ENCODE measurements around the gene EFNA2.

Gene EFNA2

DNA sequence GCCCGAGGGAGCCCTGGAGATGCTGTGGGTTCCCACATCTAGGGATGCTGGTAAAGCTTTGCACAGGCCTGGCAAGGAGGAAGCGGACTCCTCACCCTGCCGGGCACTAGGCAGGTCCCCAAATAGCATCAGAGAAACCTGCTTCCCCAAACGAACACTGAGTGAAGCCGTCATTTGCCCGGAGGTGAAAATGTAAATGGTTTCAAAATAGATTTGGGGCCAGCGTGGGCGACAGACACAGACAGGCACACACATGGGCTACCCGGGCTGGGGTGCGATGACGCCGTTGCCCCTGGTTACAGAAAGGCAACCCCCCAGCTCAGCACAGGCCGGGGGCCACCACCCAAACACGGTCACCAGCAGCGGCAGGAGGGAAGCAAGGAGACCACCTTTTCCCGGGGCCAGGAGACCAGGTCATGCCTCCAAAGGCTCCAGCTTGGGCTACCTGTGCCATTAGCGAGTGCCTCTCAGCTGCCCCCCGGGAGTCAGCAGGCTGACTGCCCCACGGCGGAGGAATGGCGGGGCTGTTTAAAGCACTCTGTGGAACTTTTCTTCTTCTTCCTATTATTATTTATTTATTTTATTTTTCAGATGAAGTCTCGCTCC is 50.5 kb downstream of the EFNA2 start:
- TF ChIP-seq, protein P1, sequence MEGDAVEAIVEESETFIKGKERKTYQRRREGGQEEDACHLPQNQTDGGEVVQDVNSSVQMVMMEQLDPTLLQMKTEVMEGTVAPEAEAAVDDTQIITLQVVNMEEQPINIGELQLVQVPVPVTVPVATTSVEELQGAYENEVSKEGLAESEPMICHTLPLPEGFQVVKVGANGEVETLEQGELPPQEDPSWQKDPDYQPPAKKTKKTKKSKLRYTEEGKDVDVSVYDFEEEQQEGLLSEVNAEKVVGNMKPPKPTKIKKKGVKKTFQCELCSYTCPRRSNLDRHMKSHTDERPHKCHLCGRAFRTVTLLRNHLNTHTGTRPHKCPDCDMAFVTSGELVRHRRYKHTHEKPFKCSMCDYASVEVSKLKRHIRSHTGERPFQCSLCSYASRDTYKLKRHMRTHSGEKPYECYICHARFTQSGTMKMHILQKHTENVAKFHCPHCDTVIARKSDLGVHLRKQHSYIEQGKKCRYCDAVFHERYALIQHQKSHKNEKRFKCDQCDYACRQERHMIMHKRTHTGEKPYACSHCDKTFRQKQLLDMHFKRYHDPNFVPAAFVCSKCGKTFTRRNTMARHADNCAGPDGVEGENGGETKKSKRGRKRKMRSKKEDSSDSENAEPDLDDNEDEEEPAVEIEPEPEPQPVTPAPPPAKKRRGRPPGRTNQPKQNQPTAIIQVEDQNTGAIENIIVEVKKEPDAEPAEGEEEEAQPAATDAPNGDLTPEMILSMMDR (IDR thresholded peaks at IDR 0.05; ENCODE audit: extremely low read depth, insufficient read depth, missing control alignments) = no peak
- DNase-seq (ENCODE audit: low spot score) = no peak
- in situ Hi-C loops (cut with MboI; ENCODE audit: low pct_unique_long_range_greater_than_20kb, low sequenced_read_pairs, unreplicated experiment) = no loop called here

DNA sequence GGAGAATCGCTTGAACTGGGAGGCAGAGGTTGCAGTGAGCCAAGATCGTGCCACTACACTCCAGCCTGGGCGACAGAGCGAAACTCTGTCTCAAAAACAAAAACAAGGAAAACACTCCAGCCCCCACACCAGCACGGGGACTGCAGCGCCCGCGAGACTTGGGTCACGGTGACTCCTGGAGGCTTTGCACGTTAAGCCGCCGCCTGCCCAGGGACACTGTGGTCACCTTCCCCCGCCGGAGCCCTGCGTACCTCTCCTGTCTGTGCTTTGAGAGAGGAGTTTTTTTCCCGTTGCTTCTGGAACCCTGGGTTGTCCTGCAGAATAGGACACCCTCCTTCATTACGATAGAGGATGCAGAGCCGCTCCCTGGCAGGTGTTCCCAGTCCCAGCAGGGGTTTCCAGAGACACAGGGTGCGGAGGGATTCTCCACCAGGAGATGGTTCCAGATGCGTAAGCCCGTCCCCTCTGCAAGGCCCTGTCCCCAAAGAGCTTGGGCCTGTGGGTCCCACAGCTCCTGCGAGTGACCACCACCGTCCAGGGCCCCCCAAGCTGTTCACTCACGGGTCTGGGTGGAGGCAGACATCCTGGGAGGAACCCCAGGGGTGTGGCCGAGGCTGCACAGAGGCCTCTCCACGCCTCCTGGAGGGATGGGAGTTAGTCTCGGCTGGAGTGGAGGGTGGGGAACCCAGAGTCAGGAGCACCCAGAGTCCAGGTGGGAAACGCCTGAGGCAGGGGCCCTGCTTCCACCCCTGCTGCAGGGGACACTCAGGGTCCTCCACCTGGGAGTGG is 55.2 kb downstream of the EFNA2 start:
- no peak for DNase-seq (ENCODE audit: low spot score)
- TF ChIP-seq, protein P1 (IDR thresholded peaks at IDR 0.05; ENCODE audit: extremely low read depth, insufficient read depth, missing control alignments) = no peak
- in situ Hi-C loops (cut with MboI; ENCODE audit: low pct_unique_long_range_greater_than_20kb, low sequenced_read_pairs, unreplicated experiment) = no loop called here

DNA sequence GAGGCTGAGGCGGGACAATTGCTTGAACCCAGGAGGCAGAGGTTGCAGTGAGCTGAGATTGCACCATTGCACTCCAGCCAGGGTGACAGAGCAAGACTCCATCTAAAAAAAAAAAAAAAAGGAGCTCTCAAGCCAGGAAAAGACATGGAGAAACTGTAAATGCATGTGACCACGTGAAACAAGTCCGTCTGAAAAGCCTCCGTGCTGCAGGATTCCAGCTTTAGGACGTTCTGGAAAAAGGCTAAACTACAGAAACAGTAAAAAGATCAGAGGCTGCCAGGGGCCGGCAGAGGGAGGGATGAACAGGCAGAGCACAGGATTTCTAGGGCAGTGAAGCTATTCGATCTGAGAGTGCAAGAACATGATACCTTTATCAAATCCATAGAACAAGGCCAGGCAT is 57.4 kb downstream of the EFNA2 start:
- DNase-seq (ENCODE audit: low spot score) = no peak
- TF ChIP-seq, protein P1 (IDR thresholded peaks at IDR 0.05; ENCODE audit: extremely low read depth, insufficient read depth, missing control alignments) = no peak
- in situ Hi-C loops (cut with MboI; ENCODE audit: low pct_unique_long_range_greater_than_20kb, low sequenced_read_pairs, unreplicated experiment) = no loop called here

DNA sequence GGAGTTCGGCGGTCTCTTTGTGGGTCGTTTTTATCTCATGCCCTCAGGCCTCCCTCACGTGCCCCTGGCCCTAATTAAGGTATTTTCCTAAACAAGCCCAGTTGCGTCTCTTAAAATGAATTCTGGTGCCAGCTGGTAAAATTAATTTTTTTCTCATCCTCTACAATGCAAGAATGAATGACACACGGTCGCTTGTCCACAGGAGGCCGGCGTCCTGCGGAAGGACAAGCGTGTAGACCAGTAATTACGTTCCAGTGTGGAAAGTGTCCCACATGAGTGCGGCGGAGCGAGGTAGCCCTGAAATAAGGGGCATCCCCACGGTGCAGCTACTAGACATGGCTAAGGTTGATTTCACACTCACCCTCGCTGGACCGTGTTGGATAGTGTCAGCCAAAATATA is 63.5 kb downstream of the EFNA2 start:
- TF ChIP-seq, protein P1 (IDR thresholded peaks at IDR 0.05; ENCODE audit: extremely low read depth, insufficient read depth, missing control alignments) = no peak
- in situ Hi-C loops (cut with MboI; ENCODE audit: low pct_unique_long_range_greater_than_20kb, low sequenced_read_pairs, unreplicated experiment) = no loop called here
- no peak for DNase-seq (ENCODE audit: low spot score)

DNA sequence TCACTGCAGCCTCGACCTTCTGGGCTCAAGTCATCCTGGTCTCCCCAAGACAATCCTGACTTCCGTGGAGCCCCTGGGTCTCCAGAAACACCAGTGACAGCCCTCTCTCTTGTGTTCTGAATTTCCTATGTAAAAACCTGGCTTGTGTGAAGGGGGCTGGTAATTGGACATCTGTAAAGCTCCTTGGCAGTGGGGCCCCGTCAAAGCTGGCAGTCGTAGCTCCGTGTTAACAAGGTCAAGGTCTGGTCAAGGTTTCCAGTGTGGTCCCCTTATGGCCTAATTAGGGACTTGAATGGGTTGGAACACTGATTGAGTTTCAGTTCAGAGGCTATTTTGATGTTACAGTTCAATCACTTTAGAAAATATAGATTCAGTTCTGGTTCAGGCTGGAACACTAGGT is 65.2 kb downstream of the EFNA2 start:
- in situ Hi-C loops (cut with MboI; ENCODE audit: low pct_unique_long_range_greater_than_20kb, low sequenced_read_pairs, unreplicated experiment) = no loop called here
- DNase-seq (ENCODE audit: low spot score) = no peak
- TF ChIP-seq, protein P1 (IDR thresholded peaks at IDR 0.05; ENCODE audit: extremely low read depth, insufficient read depth, missing control alignments) = no peak
